IMR-90 (cell line): ENCODE data around the gene RAB3C. TPM values are rescaled to one million over a fixed set of nuclear protein-coding genes. Genes with fewer than 3 reads are reported as not detected.

ENCODE experiments used
- ATAC-seq: fragments of 200-7000 bp; cut with Tn5 transposase; 2 replicates; pipeline ENCODE4 v1.9.1; 2020; ENCODE audit warnings: low read depth, mild to moderate bottlenecking, moderate library complexity
- BruUV-seq: library from RNA; stranded (reverse); fragments of 400-500 nt; replicated peaks from 2 replicates; lab custom pipeline; 2021; lab: Mats Ljungman, UMichigan
- CTCF ChIA-PET: fragments of 300-600 bp; formaldehyde crosslinking; extraction: SDS; loops from one replicate; lab custom pipeline; 2021; ENCODE audit warnings: antibody characterized with exemption; lab: Yijun Ruan, JAX
- POLR2A ChIA-PET: fragments of 300-600 bp; sonication (Branson Sonifier 250); formaldehyde crosslinking; loops from one replicate; lab custom pipeline; 2022; ENCODE audit warnings: antibody characterized with exemption; ENCODE audit not compliant: unreplicated experiment; lab: Charles Lee
- DNase-seq: peaks from one replicate; pipeline ENCODE4 v3.0.0; 2013
- H2AFZ ChIP-seq: replicated peaks from 2 replicates; pipeline ENCODE3; 2013; ENCODE audit warnings: low read length, mild to moderate bottlenecking; ENCODE audit not compliant: poor library complexity
- H2AK5ac ChIP-seq: 2 replicates; pipeline ENCODE4 v1.6.1; 2013; ENCODE audit warnings: low read depth, low read length, inconsistent platforms
- H2AK9ac ChIP-seq: replicated peaks from 2 replicates; pipeline ENCODE3; 2013; ENCODE audit warnings: mild to moderate bottlenecking, low read depth, low read length, moderate library complexity; ENCODE audit not compliant: poor library complexity
- H2BK120ac ChIP-seq: 2 replicates; pipeline ENCODE4 v1.6.1; 2013; ENCODE audit warnings: low read depth, low read length, inconsistent platforms
- H2BK15ac ChIP-seq: 3 replicates; pipeline ENCODE4 v1.6.1; 2013; ENCODE audit warnings: low read depth, low read length, inconsistent platforms
- H2BK20ac ChIP-seq: 2 replicates; pipeline ENCODE4 v1.6.1; 2013; ENCODE audit warnings: low read depth, mild to moderate bottlenecking, inconsistent platforms, low read length, moderate library complexity
- H2BK5ac ChIP-seq: 2 replicates; pipeline ENCODE4 v1.6.1; 2013; ENCODE audit warnings: mild to moderate bottlenecking, low read depth, low read length, inconsistent platforms; ENCODE audit not compliant: poor library complexity, severe bottlenecking
- H3K14ac ChIP-seq: replicated peaks from 2 replicates; pipeline ENCODE4 v1.6.1; 2013; ENCODE audit warnings: low read depth, low read length, inconsistent platforms
- H3K18ac ChIP-seq: 2 replicates; pipeline ENCODE4 v1.6.1; 2013; ENCODE audit warnings: low read depth, low read length, control low read depth
- H3K23ac ChIP-seq: 2 replicates; pipeline ENCODE4 v1.6.1; 2013; ENCODE audit warnings: low read depth, low read length, inconsistent platforms
- H3K27ac ChIP-seq: 2 replicates; pipeline ENCODE4 v1.5.1; 2013; ENCODE audit warnings: mild to moderate bottlenecking, control low read depth, low read length; ENCODE audit not compliant: insufficient read depth
- H3K27me3 ChIP-seq: 2 replicates; pipeline ENCODE4 v1.6.1; 2013; ENCODE audit warnings: low read length; ENCODE audit not compliant: control insufficient read depth, insufficient read depth
- H3K36me3 ChIP-seq: 2 replicates; pipeline ENCODE4 v1.6.1; 2013; ENCODE audit warnings: low read length, mixed read lengths; ENCODE audit not compliant: control insufficient read depth, insufficient read depth
- H3K4ac ChIP-seq: 2 replicates; pipeline ENCODE4 v1.6.1; 2013; ENCODE audit warnings: low read depth, low read length, inconsistent platforms
- H3K4me1 ChIP-seq: 2 replicates; pipeline ENCODE4 v1.6.1; 2013; ENCODE audit warnings: low read length, mixed read lengths; ENCODE audit not compliant: control insufficient read depth, insufficient read depth
- H3K4me2 ChIP-seq: 2 replicates; pipeline ENCODE4 v1.6.1; 2013; ENCODE audit warnings: low read depth, mild to moderate bottlenecking, control low read depth, low read length, moderate library complexity
- H3K4me3 ChIP-seq: 2 replicates; pipeline ENCODE4 v1.5.1; 2013; ENCODE audit warnings: low read depth, mild to moderate bottlenecking, control low read depth, low read length, moderate library complexity; ENCODE audit not compliant: insufficient read depth
- H3K56ac ChIP-seq: 2 replicates; pipeline ENCODE4 v1.6.1; 2013; ENCODE audit warnings: low read length, inconsistent platforms; ENCODE audit not compliant: insufficient read depth; ENCODE audit errors: extremely low read depth
- H3K79me1 ChIP-seq, 2 experiments: 2 replicates each; pipeline ENCODE4 v1.6.1; 2013; ENCODE audit warnings: low read length in 2 of 2, inconsistent platforms in 1 of 2, low read depth in 1 of 2
- H3K9ac ChIP-seq: 2 replicates; pipeline ENCODE4 v1.6.1; 2013; ENCODE audit warnings: low read depth, low read length, control low read depth
- H3K9me1 ChIP-seq: 2 replicates; pipeline ENCODE4 v1.6.1; 2013; ENCODE audit warnings: low read length, inconsistent platforms; ENCODE audit not compliant: insufficient read depth
- H3K9me3 ChIP-seq: 2 replicates; pipeline ENCODE4 v1.6.1; 2013; ENCODE audit warnings: low read length; ENCODE audit not compliant: control insufficient read depth, insufficient read depth
- H4K20me1 ChIP-seq: 2 replicates; pipeline ENCODE4 v1.6.1; 2013; ENCODE audit warnings: low read length, inconsistent platforms; ENCODE audit not compliant: insufficient read depth
- H4K5ac ChIP-seq: 2 replicates; pipeline ENCODE4 v1.6.1; 2013; ENCODE audit warnings: mild to moderate bottlenecking, low read depth, low read length, control low read depth
- H4K8ac ChIP-seq, 2 experiments: 2 replicates each; pipeline ENCODE4 v1.6.1; 2013; ENCODE audit warnings: low read depth in 2 of 2, low read length in 2 of 2, control low read depth in 1 of 2, inconsistent platforms in 1 of 2
- H4K91ac ChIP-seq: 2 replicates; pipeline ENCODE4 v1.6.1; 2013; ENCODE audit warnings: low read depth, low read length, inconsistent platforms; ENCODE audit not compliant: insufficient read depth
- BHLHE40 ChIP-seq: fragments of 150-350 bp; IDR thresholded peaks from 2 replicates; pipeline ENCODE4 v1.6.1; 2016; ENCODE audit warnings: mild to moderate bottlenecking, low read depth, low read length
- CHD1 ChIP-seq: IDR thresholded peaks from 2 replicates; pipeline ENCODE4 v1.6.1; 2012; ENCODE audit warnings: low read depth, low read length, improper control_type of control experiment
- ELK1 ChIP-seq: fragments of 150-350 bp; IDR thresholded peaks from 2 replicates; pipeline ENCODE4 v1.6.1; 2016; ENCODE audit warnings: low read depth, mild to moderate bottlenecking, low read length, moderate library complexity, borderline replicate concordance
- FOS ChIP-seq: fragments of 150-350 bp; IDR thresholded peaks from 2 replicates; pipeline ENCODE4 v1.6.1; 2016; ENCODE audit warnings: low read depth, low read length
- MAFK ChIP-seq: IDR thresholded peaks from 2 replicates; pipeline ENCODE4 v1.6.1; 2012; ENCODE audit warnings: low read depth, low read length, improper control_type of control experiment
- MXI1 ChIP-seq: IDR thresholded peaks from 2 replicates; pipeline ENCODE4 v1.6.1; 2012; ENCODE audit warnings: low read depth, mild to moderate bottlenecking, low read length, moderate library complexity, borderline replicate concordance
- NFE2L2 ChIP-seq: fragments of 150-350 bp; IDR thresholded peaks from 2 replicates; pipeline ENCODE4 v1.6.1; 2016; ENCODE audit warnings: low read depth, mild to moderate bottlenecking, low read length
- RAD21 ChIP-seq: IDR thresholded peaks from 2 replicates; pipeline ENCODE4 v1.6.1; 2012; ENCODE audit warnings: low read length, improper control_type of control experiment
- RFX5 ChIP-seq: IDR thresholded peaks from 2 replicates; pipeline ENCODE4 v1.8.0; 2012; ENCODE audit warnings: low read depth, mild to moderate bottlenecking, low read length, moderate library complexity
- SMC3 ChIP-seq: fragments of 150-350 bp; IDR thresholded peaks from 2 replicates; pipeline ENCODE4 v1.6.1; 2016; ENCODE audit warnings: low read depth, mild to moderate bottlenecking, antibody characterized with exemption, low read length, moderate library complexity
- WGBS, 2 experiments: methylation state at CpG; one replicate each; pipeline versions ENCODE4 v1.1.5 to v1.1.7; 2013; ENCODE audit warnings: missing lambda C conversion rate in 2 of 2; ENCODE audit not compliant: insufficient read length in 1 of 2; ENCODE audit errors: extremely low coverage in 2 of 2; 5-methylcytosine and 5-hydroxymethylcytosine counted together
- dilution Hi-C: fragments of 300-500 bp; cut with HindIII; formaldehyde crosslinking; loops from one replicate; pipeline ENCODE4 v1.14.3; 2018; ENCODE audit warnings: low sequenced_read_pairs; ENCODE audit not compliant: unreplicated experiment
- in situ Hi-C: fragments of 300-500 bp; cut with MboI; formaldehyde crosslinking; loops from 3 replicates; pipeline ENCODE4 v1.14.3; 2019; ENCODE audit warnings: low sequenced_read_pairs, inconsistent platforms, mixed read lengths
- intact Hi-C: fragments of 100-400 bp; cut with micrococcal nuclease; formaldehyde crosslinking; loops from 2 replicates; pipeline ENCODE4 v1.10.0; 2022
- polyA plus RNA-seq, 3 experiments: library from polyadenylated mRNA; depleted of rRNA; stranded (reverse); fragments of >200 nt; gene quantifications; 2 replicates each; pipeline ENCODE4 v1.2.3, GENCODE V29; 2012; ENCODE audit warnings: low replicate concordance in 1 of 3
- total RNA-seq: library from RNA; depleted of rRNA; stranded (reverse); fragments of >200 nt; gene quantifications from 2 replicates; pipeline ENCODE4 v1.2.3, GENCODE V29; 2012

Gene RAB3C
- total and polyA plus RNA-seq, 2 of the 4 experiments (the other 2 are of a cell fraction) = not detected

- ChIA-PET CTCF (no interaction called here), POLR2A (interaction anchor here (0.8 kb wide), 1 partner anchor 9 kb away, joined by 4 read pairs; no protein-coding TSS in a partner anchor)
- no peak overlapping the region for H2AFZ ChIP-seq
- dilution Hi-C loops (no loop called here), intact Hi-C loops (no loop called here), in situ Hi-C loops (no loop called here)
- BruUV-seq = no TSS peak
- H4K8ac ChIP-seq = no peak overlapping the region
- H4K5ac ChIP-seq = no peak overlapping the region
- no peak for ATAC-seq
- no peak overlapping the region for H2BK120ac ChIP-seq
- DNase-seq = no peak
- H3K9me3 ChIP-seq = no peaks in the 10 kb centered on the region
- H3K14ac ChIP-seq = no peak overlapping the region
- no peaks in the 10 kb centered on the region for H3K4me1 ChIP-seq
- H3K9ac ChIP-seq = no peak overlapping the region
- no peak overlapping the region for H3K4me3 ChIP-seq
- no peak overlapping the region for H2BK15ac ChIP-seq
- WGBS, 2 experiments = no CpG with 5 or more reads among the region's 6 CpGs
- H3K79me1 ChIP-seq = no peaks in the 10 kb centered on the region
- no peak overlapping the region for H3K23ac ChIP-seq
- no peak overlapping the region for H2AK9ac ChIP-seq
- no peaks in the 10 kb centered on the region for H3K27me3 ChIP-seq
- H3K4me2 ChIP-seq = no peak overlapping the region
- no peaks in the 10 kb centered on the region for H4K20me1 ChIP-seq
- H3K9me1 ChIP-seq = no peaks in the 10 kb centered on the region
- H2BK20ac ChIP-seq = no peak overlapping the region
- H3K18ac ChIP-seq = no peak overlapping the region
- H4K91ac ChIP-seq = no peak overlapping the region
- H3K27ac ChIP-seq = no peak overlapping the region
- H3K4ac ChIP-seq = no peak overlapping the region
- no peaks in the 10 kb centered on the region for H3K36me3 ChIP-seq
- no peak overlapping the region for H2AK5ac ChIP-seq
- H2BK5ac ChIP-seq = no peak overlapping the region
- H3K56ac ChIP-seq = no peak overlapping the region
- TF ChIP-seq NFE2L2 (no peak), RAD21 (no peak), RFX5 (no peak), BHLHE40 (no peak), FOS (no peak), ELK1 (no peak), CHD1 (no peak), MAFK (no peak), SMC3 (no peak), MXI1 (no peak)
Observed at GRCh38 chr5:58629271-58630159, 46.6 kb downstream of the RAB3C start.
